DND-41 (cell line): ENCODE data around the gene RFTN1.

Source experiments
- ATAC-seq: fragments of 200-7000 bp; cut with Tn5 transposase; 3 replicates; pipeline ENCODE4 v1.9.1; 2021; ENCODE audit warnings: low read depth; ENCODE audit not compliant: insufficient read depth
- DNase-seq: peaks from one replicate; pipeline ENCODE4 v3.0.0-alpha.2; 2020
- H2AFZ ChIP-seq: 2 replicates; pipeline ENCODE4 v1.6.0; 2012; ENCODE audit warnings: low read depth, low read length
- H3K27ac ChIP-seq: 2 replicates; pipeline ENCODE4 v1.5.1; 2012; ENCODE audit warnings: low read length, inconsistent platforms
- H3K27me3 ChIP-seq: fragments of 200-600 bp; sonication (generic); 2 replicates; pipeline ENCODE4 v1.6.0; 2012; ENCODE audit warnings: low read length, mild to moderate bottlenecking, inconsistent platforms; ENCODE audit not compliant: insufficient read depth, poor library complexity
- H3K36me3 ChIP-seq: 2 replicates; pipeline ENCODE4 v1.5.1; 2012; ENCODE audit warnings: low read length, inconsistent platforms; ENCODE audit not compliant: insufficient read depth
- H3K4me1 ChIP-seq: 2 replicates; pipeline ENCODE4 v1.5.1; 2012; ENCODE audit warnings: mild to moderate bottlenecking, low read length; ENCODE audit not compliant: insufficient read depth
- H3K4me2 ChIP-seq: 2 replicates; pipeline ENCODE4 v1.6.0; 2012; ENCODE audit warnings: mild to moderate bottlenecking, moderate library complexity, low read length, inconsistent platforms; ENCODE audit not compliant: insufficient read depth
- H3K4me3 ChIP-seq, 2 experiments: fragments of 200-600 bp in 1 of 2; shearing (Covaris generic) in 1 of 2; 2 replicates each; pipeline ENCODE4 v1.5.1; 2012 to 2016; ENCODE audit warnings: inconsistent platforms in 2 of 2, low read length in 2 of 2, mild to moderate bottlenecking in 2 of 2, low read depth in 1 of 2, moderate library complexity in 1 of 2
- H3K79me2 ChIP-seq: 2 replicates; pipeline ENCODE4 v1.6.0; 2012; ENCODE audit warnings: low read length, inconsistent platforms; ENCODE audit not compliant: insufficient read depth
- H3K9ac ChIP-seq: 2 replicates; pipeline ENCODE4 v1.6.0; 2012; ENCODE audit warnings: low read depth, mild to moderate bottlenecking, inconsistent platforms, low read length, moderate library complexity
- H3K9me3 ChIP-seq: 2 replicates; pipeline ENCODE4 v1.5.1; 2012; ENCODE audit warnings: low read length, moderate library complexity, mild to moderate bottlenecking, inconsistent platforms; ENCODE audit not compliant: insufficient read depth, severe bottlenecking
- H4K20me1 ChIP-seq: 2 replicates; pipeline ENCODE4 v1.6.0; 2012; ENCODE audit warnings: low read length; ENCODE audit not compliant: insufficient read depth
- EZH2 ChIP-seq: IDR thresholded peaks from 3 replicates; pipeline ENCODE4 v1.6.1; 2012; ENCODE audit warnings: borderline replicate concordance, low read depth, mild to moderate bottlenecking, moderate library complexity, low read length, inconsistent platforms; ENCODE audit not compliant: severe bottlenecking
- TF ChIP-seq, protein P1 (sequence below): IDR thresholded peaks from 2 replicates; pipeline ENCODE4 v1.5.1; 2012; ENCODE audit warnings: borderline replicate concordance, low read length, moderate library complexity, mild to moderate bottlenecking; ENCODE audit not compliant: poor library complexity, severe bottlenecking; ENCODE audit errors: extremely low read depth

Gene RFTN1

DNA sequence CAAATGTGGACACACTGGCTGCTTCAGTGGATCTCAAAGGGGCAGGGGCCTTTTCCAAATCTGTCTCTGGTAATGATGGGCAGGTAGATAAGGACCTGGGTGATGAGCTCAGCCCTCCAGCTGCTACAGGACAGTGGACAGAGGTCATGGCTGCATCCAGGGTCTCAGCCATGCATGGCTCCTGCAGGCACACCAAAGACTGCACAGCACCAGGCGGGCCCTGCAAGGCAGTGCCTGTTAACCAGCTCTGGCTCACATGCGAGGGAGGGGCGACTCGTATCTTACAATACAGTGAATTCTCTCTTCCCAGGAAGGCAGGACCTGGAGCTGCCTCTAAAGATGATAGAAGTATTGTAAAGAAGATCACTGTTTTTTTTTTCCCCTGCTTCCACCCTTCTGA, 189.8 kb downstream of the RFTN1 start:
- Histone ChIP-seq H4K20me1 (no peaks in the 10 kb centered on the region), H3K9ac (no peak overlapping the region), H3K4me3 (no peak overlapping the region), H3K79me2 (peaks cover 51% of the 10 kb centered on the region), H3K4me1 (peaks cover 11% of the 10 kb centered on the region), H3K36me3 (peaks cover 87% of the 10 kb centered on the region), H3K27ac (0 out of 2 replicates have a peak overlapping the region, but pooled peaks have one; percentile 13), H3K9me3 (no peaks in the 10 kb centered on the region), H3K4me2 (no peak overlapping the region), H3K27me3 (no peaks in the 10 kb centered on the region), H2AFZ (no peak overlapping the region)
- ATAC-seq (no peak), DNase-seq (peak; percentile 1)
- TF ChIP-seq, protein P1, sequence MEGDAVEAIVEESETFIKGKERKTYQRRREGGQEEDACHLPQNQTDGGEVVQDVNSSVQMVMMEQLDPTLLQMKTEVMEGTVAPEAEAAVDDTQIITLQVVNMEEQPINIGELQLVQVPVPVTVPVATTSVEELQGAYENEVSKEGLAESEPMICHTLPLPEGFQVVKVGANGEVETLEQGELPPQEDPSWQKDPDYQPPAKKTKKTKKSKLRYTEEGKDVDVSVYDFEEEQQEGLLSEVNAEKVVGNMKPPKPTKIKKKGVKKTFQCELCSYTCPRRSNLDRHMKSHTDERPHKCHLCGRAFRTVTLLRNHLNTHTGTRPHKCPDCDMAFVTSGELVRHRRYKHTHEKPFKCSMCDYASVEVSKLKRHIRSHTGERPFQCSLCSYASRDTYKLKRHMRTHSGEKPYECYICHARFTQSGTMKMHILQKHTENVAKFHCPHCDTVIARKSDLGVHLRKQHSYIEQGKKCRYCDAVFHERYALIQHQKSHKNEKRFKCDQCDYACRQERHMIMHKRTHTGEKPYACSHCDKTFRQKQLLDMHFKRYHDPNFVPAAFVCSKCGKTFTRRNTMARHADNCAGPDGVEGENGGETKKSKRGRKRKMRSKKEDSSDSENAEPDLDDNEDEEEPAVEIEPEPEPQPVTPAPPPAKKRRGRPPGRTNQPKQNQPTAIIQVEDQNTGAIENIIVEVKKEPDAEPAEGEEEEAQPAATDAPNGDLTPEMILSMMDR: no peak
- TF ChIP-seq EZH2: no peak

DNA sequence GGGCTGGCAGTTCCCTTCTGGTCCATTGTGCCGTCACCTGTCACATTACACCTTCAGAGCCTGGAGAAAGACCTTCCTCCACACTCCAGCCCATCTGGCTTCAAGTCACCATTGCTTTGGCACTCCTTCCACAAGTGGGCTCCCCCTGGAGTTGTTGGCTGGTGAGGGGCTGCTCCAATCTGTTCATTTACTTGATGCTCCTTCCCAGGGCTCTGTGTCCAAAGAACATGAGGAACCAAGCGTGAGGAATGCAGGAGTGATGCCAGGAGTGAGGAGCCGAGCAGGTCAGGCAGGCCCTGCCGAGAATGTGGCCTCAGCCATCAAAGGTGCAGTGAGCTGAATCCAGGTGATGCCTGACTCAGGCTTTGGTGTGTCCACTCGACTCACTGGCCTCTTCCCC, 191.3 kb downstream of the RFTN1 start:
- Histone ChIP-seq H3K27me3 (no peaks in the 10 kb centered on the region), H3K4me2 (no peak overlapping the region), H3K4me1 (peaks cover 23% of the 10 kb centered on the region), H3K4me3 (no peak overlapping the region), H3K27ac (peak overlapping the region; percentile 37; the same call in 1 of the 2 replicates), H3K36me3 (peaks cover 95% of the 10 kb centered on the region), H2AFZ (no peak overlapping the region), H3K79me2 (peaks cover 56% of the 10 kb centered on the region), H4K20me1 (no peaks in the 10 kb centered on the region), H3K9me3 (no peaks in the 10 kb centered on the region), H3K9ac (no peak overlapping the region)
- no peak for TF ChIP-seq EZH2
- TF ChIP-seq, protein P1: peak; percentile 1
- ATAC-seq (no peak), DNase-seq (no peak)

DNA sequence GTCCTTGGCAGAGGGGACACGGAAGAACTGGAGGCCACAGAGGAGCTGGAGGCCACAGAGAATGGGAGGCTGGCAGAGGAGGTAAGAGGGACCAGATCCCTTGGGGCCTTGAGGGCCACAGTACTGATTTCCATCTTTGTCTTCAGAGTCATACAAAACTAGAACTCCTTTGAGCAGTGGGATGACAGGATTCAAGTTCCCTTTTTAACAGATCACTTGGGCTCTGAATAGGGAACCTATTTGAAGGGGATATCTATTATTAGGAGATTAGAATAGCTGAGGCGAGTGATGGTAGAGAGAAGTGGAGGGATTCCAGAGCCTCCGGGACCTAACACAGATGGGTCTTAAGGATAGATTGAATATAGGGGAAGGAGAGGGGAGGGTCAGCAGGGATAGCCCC, 192.8 kb downstream of the RFTN1 start:
- DNase-seq (peak; percentile 2), ATAC-seq (no peak)
- Histone ChIP-seq H4K20me1 (no peaks in the 10 kb centered on the region), H3K36me3 (peaks cover 95% of the 10 kb centered on the region), H3K4me1 (peaks cover 32% of the 10 kb centered on the region), H3K27ac (peak overlapping the region; percentile 70), H3K4me3 (no peak overlapping the region), H3K9ac (no peak overlapping the region), H3K9me3 (no peaks in the 10 kb centered on the region), H2AFZ (no peak overlapping the region), H3K79me2 (peaks cover 63% of the 10 kb centered on the region), H3K4me2 (no peak overlapping the region), H3K27me3 (no peaks in the 10 kb centered on the region)
- TF ChIP-seq EZH2: no peak
- TF ChIP-seq, protein P1: no peak

DNA sequence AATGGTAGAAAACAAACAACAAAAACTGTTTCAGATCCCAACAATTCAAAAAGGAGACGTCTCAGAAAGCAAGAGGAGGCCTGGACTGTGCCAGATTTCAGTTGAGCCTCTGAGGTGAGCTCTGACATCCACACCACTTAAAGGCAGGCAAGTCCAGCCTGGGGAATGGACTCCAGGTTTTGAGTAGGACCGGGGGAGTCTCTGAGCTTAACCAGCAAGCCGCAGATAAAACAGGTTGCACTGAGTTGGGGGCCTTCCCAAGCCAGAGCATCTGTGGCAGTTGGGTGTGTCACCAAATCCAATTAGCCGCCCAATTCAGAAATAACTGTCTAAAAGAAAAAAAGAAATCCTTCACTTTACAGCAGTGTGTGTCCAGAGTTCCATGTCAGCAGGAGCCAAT, 193.8 kb downstream of the RFTN1 start:
- Histone ChIP-seq H3K4me1 (peaks cover 42% of the 10 kb centered on the region), H3K36me3 (peaks cover 93% of the 10 kb centered on the region), H3K4me3 (no peak overlapping the region), H3K27me3 (no peaks in the 10 kb centered on the region), H3K4me2 (no peak overlapping the region), H3K27ac (peak overlapping the region; percentile 70), H3K79me2 (peaks cover 64% of the 10 kb centered on the region), H2AFZ (no peak overlapping the region), H3K9ac (no peak overlapping the region; the same call in 1 of the 2 replicates), H3K9me3 (no peaks in the 10 kb centered on the region), H4K20me1 (no peaks in the 10 kb centered on the region)
- TF ChIP-seq, protein P1: no peak
- TF ChIP-seq EZH2: no peak
- ATAC-seq (no peak), DNase-seq (no peak)
